ENCODE measurements around the gene ETV3.

Gene ETV3

DNA sequence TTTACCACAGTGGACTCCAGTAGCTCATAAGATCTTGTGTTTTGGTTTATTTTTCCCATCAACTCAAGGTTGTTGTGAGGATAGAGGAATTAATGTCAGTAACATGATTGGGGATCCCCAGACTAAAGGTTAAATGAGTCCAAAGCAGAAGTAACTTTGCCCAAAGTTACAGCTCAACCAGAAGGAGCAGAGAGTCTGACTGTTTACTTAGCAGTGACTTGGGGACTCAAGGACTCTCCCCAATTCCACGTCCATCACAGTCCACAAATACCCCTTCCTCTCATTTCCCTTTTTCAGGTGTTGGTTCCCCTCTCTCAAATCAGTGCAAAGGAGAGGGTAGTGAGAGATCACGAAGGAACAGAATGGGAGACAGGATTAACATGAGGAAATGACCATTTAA, 4.0 kb upstream of the ETV3 start:
- TF ChIP-seq, protein P1, sequence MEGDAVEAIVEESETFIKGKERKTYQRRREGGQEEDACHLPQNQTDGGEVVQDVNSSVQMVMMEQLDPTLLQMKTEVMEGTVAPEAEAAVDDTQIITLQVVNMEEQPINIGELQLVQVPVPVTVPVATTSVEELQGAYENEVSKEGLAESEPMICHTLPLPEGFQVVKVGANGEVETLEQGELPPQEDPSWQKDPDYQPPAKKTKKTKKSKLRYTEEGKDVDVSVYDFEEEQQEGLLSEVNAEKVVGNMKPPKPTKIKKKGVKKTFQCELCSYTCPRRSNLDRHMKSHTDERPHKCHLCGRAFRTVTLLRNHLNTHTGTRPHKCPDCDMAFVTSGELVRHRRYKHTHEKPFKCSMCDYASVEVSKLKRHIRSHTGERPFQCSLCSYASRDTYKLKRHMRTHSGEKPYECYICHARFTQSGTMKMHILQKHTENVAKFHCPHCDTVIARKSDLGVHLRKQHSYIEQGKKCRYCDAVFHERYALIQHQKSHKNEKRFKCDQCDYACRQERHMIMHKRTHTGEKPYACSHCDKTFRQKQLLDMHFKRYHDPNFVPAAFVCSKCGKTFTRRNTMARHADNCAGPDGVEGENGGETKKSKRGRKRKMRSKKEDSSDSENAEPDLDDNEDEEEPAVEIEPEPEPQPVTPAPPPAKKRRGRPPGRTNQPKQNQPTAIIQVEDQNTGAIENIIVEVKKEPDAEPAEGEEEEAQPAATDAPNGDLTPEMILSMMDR (IDR thresholded peaks at IDR 0.05; ENCODE audit: low read depth, low read length, missing control alignments) = no peak
- H3K4me3 ChIP-seq (ENCODE audit: low read depth, low read length) = no peak overlapping the region
- DNase-seq (ENCODE audit: low read depth) = no peak
- in situ Hi-C loops (cut with HindIII; ENCODE audit: low sequenced_read_pairs) = no loop called here

DNA sequence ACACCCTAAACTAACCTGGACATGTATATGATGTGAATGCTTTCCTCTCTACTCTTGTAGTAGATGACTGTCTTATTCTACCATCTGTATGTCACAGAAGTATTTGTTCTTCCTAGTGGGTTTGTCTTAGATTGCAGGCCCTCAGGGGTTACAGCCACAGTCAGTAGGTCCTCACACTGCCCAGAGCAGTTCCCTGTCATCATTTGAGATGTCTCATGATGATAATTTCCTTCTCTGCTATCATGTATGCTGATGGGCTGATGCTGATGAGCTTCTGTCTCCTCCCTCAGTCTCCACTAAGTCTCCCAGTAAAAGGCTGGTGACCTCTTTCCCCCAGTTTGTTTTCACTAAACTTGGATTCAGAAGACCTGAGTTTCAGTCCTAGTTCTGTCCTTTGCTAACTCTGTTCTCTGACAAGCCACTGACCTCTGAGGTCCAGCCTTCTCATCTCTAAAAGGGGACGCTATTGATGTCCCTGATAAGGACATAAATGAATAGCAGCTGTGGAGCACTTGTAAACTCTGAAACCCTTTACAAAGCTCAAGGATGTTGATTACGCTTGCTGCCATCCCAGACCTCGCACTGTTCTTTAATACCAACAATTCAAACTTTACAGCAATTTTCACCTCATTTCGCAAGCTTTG, 3.1 kb upstream of the ETV3 start:
- TF ChIP-seq, protein P1 (IDR thresholded peaks at IDR 0.05; ENCODE audit: low read depth, low read length, missing control alignments) = no peak
- H3K4me3 ChIP-seq (ENCODE audit: low read depth, low read length) = no peak overlapping the region
- DNase-seq (ENCODE audit: low read depth) = no peak
- in situ Hi-C loops (cut with HindIII; ENCODE audit: low sequenced_read_pairs) = no loop called here

DNA sequence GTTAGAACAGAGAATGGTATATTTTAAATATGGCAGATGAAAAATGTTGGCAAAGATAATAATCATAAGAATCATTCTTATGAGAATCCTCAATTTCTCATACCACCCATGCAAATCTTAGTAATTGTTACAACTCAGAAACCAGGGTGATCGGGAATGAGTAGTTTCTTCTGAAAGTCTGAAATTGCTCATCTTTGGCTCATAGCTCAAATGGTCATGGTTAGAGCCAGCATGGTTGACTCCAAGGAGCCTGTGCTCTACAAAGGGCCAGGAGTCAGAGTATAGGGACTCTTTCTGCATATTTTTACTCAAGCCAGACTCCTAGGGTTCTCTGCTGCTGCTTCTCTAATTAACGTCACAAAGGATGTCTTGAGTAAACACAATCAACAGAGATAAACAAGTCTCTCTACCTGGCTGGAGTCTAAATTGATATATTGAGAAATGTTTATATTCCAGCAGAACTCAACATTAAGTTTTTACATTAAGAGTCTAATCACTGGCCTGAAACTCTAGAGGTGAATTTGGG, 1.9 kb upstream of the ETV3 start:
- no peak for DNase-seq (ENCODE audit: low read depth)
- in situ Hi-C loops (cut with HindIII; ENCODE audit: low sequenced_read_pairs) = no loop called here
- TF ChIP-seq, protein P1 (IDR thresholded peaks at IDR 0.05; ENCODE audit: low read depth, low read length, missing control alignments) = no peak
- H3K4me3 ChIP-seq (ENCODE audit: low read depth, low read length) = no peak overlapping the region

DNA sequence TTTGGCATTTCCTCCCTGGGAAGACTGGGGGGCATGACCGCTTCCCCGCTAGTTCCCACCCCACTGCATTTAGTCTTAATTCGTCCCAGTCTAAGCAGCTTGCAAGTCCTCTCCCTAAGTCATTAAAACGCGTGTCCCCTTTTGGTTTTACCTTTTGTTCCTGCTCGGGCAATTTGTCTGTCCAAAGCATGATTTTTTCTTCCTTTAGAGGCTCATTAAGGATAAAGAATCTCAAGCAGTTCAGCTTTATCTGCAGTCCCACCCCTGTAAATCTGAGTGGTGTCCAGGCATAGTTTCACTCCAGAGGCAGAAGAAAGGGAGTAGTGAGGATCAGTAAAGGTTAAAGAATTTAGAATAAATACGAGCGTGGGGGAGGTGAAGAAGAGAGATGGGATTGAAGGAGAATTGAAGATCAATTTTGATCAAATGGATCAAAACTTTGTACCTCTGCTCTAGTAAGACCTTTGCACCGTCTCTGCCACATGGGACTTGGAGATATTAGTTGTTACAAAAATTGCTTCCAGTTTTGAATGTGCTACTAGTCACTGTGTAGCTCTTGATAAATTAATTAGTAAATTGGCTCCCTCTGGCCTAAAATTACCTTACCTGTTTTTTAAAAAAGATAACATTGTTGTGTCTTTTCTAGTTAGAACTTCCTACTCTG, 989 bp upstream of the ETV3 start:
- in situ Hi-C loops (cut with HindIII; ENCODE audit: low sequenced_read_pairs) = no loop called here
- TF ChIP-seq, protein P1 (IDR thresholded peaks at IDR 0.05; ENCODE audit: low read depth, low read length, missing control alignments) = no peak
- DNase-seq (ENCODE audit: low read depth) = no peak

DNA sequence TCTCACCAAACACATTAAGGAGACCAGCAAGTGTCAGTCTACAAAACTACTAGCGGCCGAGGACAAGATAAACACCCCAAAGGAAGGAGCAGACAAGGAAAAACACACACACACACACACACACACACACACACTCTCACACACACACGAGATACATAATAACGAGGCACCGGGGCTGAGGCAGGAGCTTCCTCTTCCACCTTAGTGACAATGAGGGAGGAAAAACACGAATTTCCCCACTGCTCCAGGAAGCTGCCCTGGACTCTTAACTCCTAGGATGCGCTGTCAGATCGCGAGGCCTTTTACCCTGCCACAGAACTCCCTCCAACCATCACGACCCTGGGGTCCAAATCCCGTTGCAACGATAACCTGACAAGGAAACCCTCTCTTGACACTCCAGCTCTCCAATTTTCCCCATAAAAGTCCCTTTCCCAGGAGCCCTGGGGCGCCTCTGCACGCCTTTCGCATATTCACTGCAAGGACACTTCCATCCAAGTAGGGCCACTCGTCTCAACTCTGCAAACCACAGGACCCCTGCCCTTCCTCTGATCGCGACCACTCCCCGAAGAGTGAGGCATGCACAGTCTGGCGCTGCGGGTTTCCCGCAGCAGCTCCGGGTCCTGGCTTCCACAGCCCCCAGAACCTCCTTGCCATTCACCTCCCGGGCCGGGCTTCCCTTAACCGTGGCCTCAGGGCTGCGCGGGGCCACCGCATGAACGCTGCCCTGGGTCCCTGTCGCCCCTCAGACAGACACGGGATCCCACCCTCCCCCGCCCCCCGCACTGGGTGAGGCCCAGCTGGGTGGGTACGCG, 581 bp downstream of the ETV3 start:
- no peak for DNase-seq (ENCODE audit: low read depth)
- in situ Hi-C loops (cut with HindIII; ENCODE audit: low sequenced_read_pairs) = no loop called here
- TF ChIP-seq, protein P1 (IDR thresholded peaks at IDR 0.05; ENCODE audit: low read depth, low read length, missing control alignments) = no peak
- peak overlapping the region; percentile 97 for H3K4me3 ChIP-seq (ENCODE audit: low read depth, low read length)

More for the DNA sequence above, 989 bp upstream of the ETV3 start:
- H3K4me3 ChIP-seq (ENCODE audit: low read depth, low read length) = peak overlapping the region; percentile 97

DNA sequence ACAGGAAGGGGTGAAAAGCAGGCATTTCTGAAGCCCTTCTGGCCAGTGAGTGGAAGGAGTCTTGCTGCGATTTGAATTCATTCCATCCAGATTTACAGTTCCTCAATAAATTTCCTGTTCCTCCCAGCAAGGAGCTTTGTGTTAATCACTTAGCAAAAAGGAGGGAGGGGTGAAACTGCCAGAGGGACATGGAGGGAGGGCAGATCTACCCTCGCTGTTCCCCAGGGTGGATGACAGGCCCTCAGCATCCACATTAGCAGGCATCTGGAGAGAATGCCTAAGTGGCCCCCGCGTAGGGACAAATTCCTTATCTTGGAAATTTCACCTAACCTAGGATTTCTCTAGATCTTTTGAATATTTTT, 1.2 kb downstream of the ETV3 start:
- peak overlapping the region; percentile 97 for H3K4me3 ChIP-seq (ENCODE audit: low read depth, low read length)
- DNase-seq (ENCODE audit: low read depth) = no peak
- in situ Hi-C loops (cut with HindIII; ENCODE audit: low sequenced_read_pairs) = no loop called here
- TF ChIP-seq, protein P1 (IDR thresholded peaks at IDR 0.05; ENCODE audit: low read depth, low read length, missing control alignments) = no peak

Data from astrocyte of the cerebellum (primary cell).